IMR-90 (cell line): ENCODE measurements around the gene HCN4. TPM values are rescaled to one million over a fixed set of nuclear protein-coding genes. Genes with fewer than 3 reads are reported as not detected.

Experiments used
- ATAC-seq: fragments of 200-7000 bp; cut with Tn5 transposase; 2 replicates; pipeline ENCODE4 v1.9.1; 2020; ENCODE audit warnings: low read depth, mild to moderate bottlenecking, moderate library complexity
- BruUV-seq: library from RNA; stranded (reverse); fragments of 400-500 nt; replicated peaks from 2 replicates; lab custom pipeline; 2021; lab: Mats Ljungman, UMichigan
- CTCF ChIA-PET: fragments of 300-600 bp; formaldehyde crosslinking; extraction: SDS; loops from one replicate; lab custom pipeline; 2021; ENCODE audit warnings: antibody characterized with exemption; lab: Yijun Ruan, JAX
- POLR2A ChIA-PET: fragments of 300-600 bp; sonication (Branson Sonifier 250); formaldehyde crosslinking; loops from one replicate; lab custom pipeline; 2022; ENCODE audit warnings: antibody characterized with exemption; ENCODE audit not compliant: unreplicated experiment; lab: Charles Lee
- DNase-seq: peaks from one replicate; pipeline ENCODE4 v3.0.0; 2013
- H2AFZ ChIP-seq: replicated peaks from 2 replicates; pipeline ENCODE3; 2013; ENCODE audit warnings: low read length, mild to moderate bottlenecking; ENCODE audit not compliant: poor library complexity
- H2AK5ac ChIP-seq: 2 replicates; pipeline ENCODE4 v1.6.1; 2013; ENCODE audit warnings: low read depth, low read length, inconsistent platforms
- H2AK9ac ChIP-seq: replicated peaks from 2 replicates; pipeline ENCODE3; 2013; ENCODE audit warnings: mild to moderate bottlenecking, low read depth, low read length, moderate library complexity; ENCODE audit not compliant: poor library complexity
- H2BK120ac ChIP-seq: 2 replicates; pipeline ENCODE4 v1.6.1; 2013; ENCODE audit warnings: low read depth, low read length, inconsistent platforms
- H2BK15ac ChIP-seq: 3 replicates; pipeline ENCODE4 v1.6.1; 2013; ENCODE audit warnings: low read depth, low read length, inconsistent platforms
- H2BK20ac ChIP-seq: 2 replicates; pipeline ENCODE4 v1.6.1; 2013; ENCODE audit warnings: low read depth, mild to moderate bottlenecking, inconsistent platforms, low read length, moderate library complexity
- H2BK5ac ChIP-seq: 2 replicates; pipeline ENCODE4 v1.6.1; 2013; ENCODE audit warnings: mild to moderate bottlenecking, low read depth, low read length, inconsistent platforms; ENCODE audit not compliant: poor library complexity, severe bottlenecking
- H3K14ac ChIP-seq: replicated peaks from 2 replicates; pipeline ENCODE4 v1.6.1; 2013; ENCODE audit warnings: low read depth, low read length, inconsistent platforms
- H3K18ac ChIP-seq: 2 replicates; pipeline ENCODE4 v1.6.1; 2013; ENCODE audit warnings: low read depth, low read length, control low read depth
- H3K23ac ChIP-seq: 2 replicates; pipeline ENCODE4 v1.6.1; 2013; ENCODE audit warnings: low read depth, low read length, inconsistent platforms
- H3K27ac ChIP-seq: 2 replicates; pipeline ENCODE4 v1.5.1; 2013; ENCODE audit warnings: mild to moderate bottlenecking, control low read depth, low read length; ENCODE audit not compliant: insufficient read depth
- H3K27me3 ChIP-seq: 2 replicates; pipeline ENCODE4 v1.6.1; 2013; ENCODE audit warnings: low read length; ENCODE audit not compliant: control insufficient read depth, insufficient read depth
- H3K36me3 ChIP-seq: 2 replicates; pipeline ENCODE4 v1.6.1; 2013; ENCODE audit warnings: low read length, mixed read lengths; ENCODE audit not compliant: control insufficient read depth, insufficient read depth
- H3K4ac ChIP-seq: 2 replicates; pipeline ENCODE4 v1.6.1; 2013; ENCODE audit warnings: low read depth, low read length, inconsistent platforms
- H3K4me1 ChIP-seq: 2 replicates; pipeline ENCODE4 v1.6.1; 2013; ENCODE audit warnings: low read length, mixed read lengths; ENCODE audit not compliant: control insufficient read depth, insufficient read depth
- H3K4me2 ChIP-seq: 2 replicates; pipeline ENCODE4 v1.6.1; 2013; ENCODE audit warnings: low read depth, mild to moderate bottlenecking, control low read depth, low read length, moderate library complexity
- H3K4me3 ChIP-seq: 2 replicates; pipeline ENCODE4 v1.5.1; 2013; ENCODE audit warnings: low read depth, mild to moderate bottlenecking, control low read depth, low read length, moderate library complexity; ENCODE audit not compliant: insufficient read depth
- H3K56ac ChIP-seq: 2 replicates; pipeline ENCODE4 v1.6.1; 2013; ENCODE audit warnings: low read length, inconsistent platforms; ENCODE audit not compliant: insufficient read depth; ENCODE audit errors: extremely low read depth
- H3K79me1 ChIP-seq, 2 experiments: 2 replicates each; pipeline ENCODE4 v1.6.1; 2013; ENCODE audit warnings: low read length in 2 of 2, inconsistent platforms in 1 of 2, low read depth in 1 of 2
- H3K9ac ChIP-seq: 2 replicates; pipeline ENCODE4 v1.6.1; 2013; ENCODE audit warnings: low read depth, low read length, control low read depth
- H3K9me1 ChIP-seq: 2 replicates; pipeline ENCODE4 v1.6.1; 2013; ENCODE audit warnings: low read length, inconsistent platforms; ENCODE audit not compliant: insufficient read depth
- H3K9me3 ChIP-seq: 2 replicates; pipeline ENCODE4 v1.6.1; 2013; ENCODE audit warnings: low read length; ENCODE audit not compliant: control insufficient read depth, insufficient read depth
- H4K20me1 ChIP-seq: 2 replicates; pipeline ENCODE4 v1.6.1; 2013; ENCODE audit warnings: low read length, inconsistent platforms; ENCODE audit not compliant: insufficient read depth
- H4K5ac ChIP-seq: 2 replicates; pipeline ENCODE4 v1.6.1; 2013; ENCODE audit warnings: mild to moderate bottlenecking, low read depth, low read length, control low read depth
- H4K8ac ChIP-seq, 2 experiments: 2 replicates each; pipeline ENCODE4 v1.6.1; 2013; ENCODE audit warnings: low read depth in 2 of 2, low read length in 2 of 2, control low read depth in 1 of 2, inconsistent platforms in 1 of 2
- H4K91ac ChIP-seq: 2 replicates; pipeline ENCODE4 v1.6.1; 2013; ENCODE audit warnings: low read depth, low read length, inconsistent platforms; ENCODE audit not compliant: insufficient read depth
- ELK1 ChIP-seq: fragments of 150-350 bp; IDR thresholded peaks from 2 replicates; pipeline ENCODE4 v1.6.1; 2016; ENCODE audit warnings: low read depth, mild to moderate bottlenecking, low read length, moderate library complexity, borderline replicate concordance
- RCOR1 ChIP-seq: IDR thresholded peaks from 2 replicates; pipeline ENCODE4 v1.6.1; 2012; ENCODE audit warnings: mild to moderate bottlenecking, low read length, improper control_type of control experiment; ENCODE audit not compliant: insufficient replicate concordance
- WGBS, 2 experiments: methylation state at CpG; one replicate each; pipeline versions ENCODE4 v1.1.5 to v1.1.7; 2013; ENCODE audit warnings: missing lambda C conversion rate in 2 of 2; ENCODE audit not compliant: insufficient read length in 1 of 2; ENCODE audit errors: extremely low coverage in 2 of 2; 5-methylcytosine and 5-hydroxymethylcytosine counted together
- dilution Hi-C: fragments of 300-500 bp; cut with HindIII; formaldehyde crosslinking; loops from one replicate; pipeline ENCODE4 v1.14.3; 2018; ENCODE audit warnings: low sequenced_read_pairs; ENCODE audit not compliant: unreplicated experiment
- in situ Hi-C: fragments of 300-500 bp; cut with MboI; formaldehyde crosslinking; loops from 3 replicates; pipeline ENCODE4 v1.14.3; 2019; ENCODE audit warnings: low sequenced_read_pairs, inconsistent platforms, mixed read lengths
- intact Hi-C: fragments of 100-400 bp; cut with micrococcal nuclease; formaldehyde crosslinking; loops from 2 replicates; pipeline ENCODE4 v1.10.0; 2022
- polyA plus RNA-seq, 3 experiments: library from polyadenylated mRNA; depleted of rRNA; stranded (reverse); fragments of >200 nt; gene quantifications; 2 replicates each; pipeline ENCODE4 v1.2.3, GENCODE V29; 2012; ENCODE audit warnings: low replicate concordance in 1 of 3
- total RNA-seq: library from RNA; depleted of rRNA; stranded (reverse); fragments of >200 nt; gene quantifications from 2 replicates; pipeline ENCODE4 v1.2.3, GENCODE V29; 2012

Gene HCN4
- total and polyA plus RNA-seq, 2 of the 4 experiments (the other 2 are of a cell fraction): not detected

GRCh38 chr15:73344056-73344455 is 24.7 kb downstream of the HCN4 start:
- WGBS, 2 experiments: no CpG with 5 or more reads among the region's 3 CpGs
- Histone ChIP-seq H3K14ac (no peak overlapping the region), H3K23ac (no peak overlapping the region), H2AFZ (no peak overlapping the region), H2BK120ac (no peak overlapping the region), H2BK5ac (no peak overlapping the region), H3K4me1 (no peaks in the 10 kb centered on the region), H4K5ac (no peak overlapping the region), H3K9me3 (peaks cover 3% of the 10 kb centered on the region), H3K27me3 (peaks cover 11% of the 10 kb centered on the region; the same call in 1 of the 2 replicates), H3K4ac (no peak overlapping the region), H3K56ac (no peak overlapping the region), H3K18ac (no peak overlapping the region), H3K9ac (no peak overlapping the region), H3K79me1 (no peaks in the 10 kb centered on the region), H4K20me1 (no peaks in the 10 kb centered on the region; the same call in 1 of the 2 replicates), H2BK15ac (no peak overlapping the region), H3K27ac (no peak overlapping the region), H3K4me2 (no peak overlapping the region), H4K91ac (no peak overlapping the region), H3K36me3 (no peaks in the 10 kb centered on the region), H2BK20ac (no peak overlapping the region), H3K9me1 (no peaks in the 10 kb centered on the region), H2AK5ac (no peak overlapping the region), H3K4me3 (no peak overlapping the region), H4K8ac (no peak overlapping the region), H2AK9ac (no peak overlapping the region)
- DNase-seq (peak; percentile 9), ATAC-seq (peak; percentile 51)
- ChIA-PET CTCF (no interaction called here), POLR2A (no interaction called here)
- intact Hi-C loops: no loop called here
- in situ Hi-C loops: no loop called here
- no TSS peak for BruUV-seq
- TF ChIP-seq ELK1 (no peak), RCOR1 (no peak)
- dilution Hi-C loops: no loop called here
